Measurements from ENCODE around the gene PDZRN4.

The PDZRN4 gene

DNA sequence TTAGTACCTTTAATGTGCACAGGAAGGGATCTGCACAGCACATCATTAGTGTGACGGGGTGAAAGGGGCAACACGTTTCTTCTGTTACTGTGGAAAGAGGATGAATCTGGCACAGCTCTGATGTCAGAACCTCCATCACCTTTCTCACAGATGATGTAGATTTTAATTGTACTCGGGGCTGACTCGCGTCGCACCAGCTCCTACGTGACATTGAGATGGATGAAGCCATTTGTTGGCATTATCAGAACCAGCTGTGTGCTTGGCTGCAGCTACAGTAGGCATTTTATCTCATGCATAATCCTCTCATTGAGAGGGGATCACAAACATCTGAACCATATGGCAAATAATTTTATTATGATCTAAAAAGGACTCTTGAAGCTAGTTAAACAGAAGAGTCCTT lies 173.6 kb downstream of the PDZRN4 start:
- H2AFZ ChIP-seq (ENCODE audit: low read depth, low read length, severe bottlenecking): no peak overlapping the region
- H3K9me3 ChIP-seq (ENCODE audit: insufficient read depth, low read length): no peaks in the 10 kb centered on the region
- no peaks in the 10 kb centered on the region for H3K79me2 ChIP-seq (ENCODE audit: insufficient read depth, low read length)
- H3K4me3 ChIP-seq (ENCODE audit: insufficient read depth, low read length, poor library complexity, severe bottlenecking): no peak overlapping the region
- H3K9ac ChIP-seq (ENCODE audit: low read length): no peak overlapping the region
- no peaks in the 10 kb centered on the region for H4K20me1 ChIP-seq (ENCODE audit: low read depth, low read length)
- no peak for TF ChIP-seq EZH2phosphoT487 (conservative IDR thresholded peaks at IDR 0.05; ENCODE audit: low read length)
- TF ChIP-seq, protein P1, sequence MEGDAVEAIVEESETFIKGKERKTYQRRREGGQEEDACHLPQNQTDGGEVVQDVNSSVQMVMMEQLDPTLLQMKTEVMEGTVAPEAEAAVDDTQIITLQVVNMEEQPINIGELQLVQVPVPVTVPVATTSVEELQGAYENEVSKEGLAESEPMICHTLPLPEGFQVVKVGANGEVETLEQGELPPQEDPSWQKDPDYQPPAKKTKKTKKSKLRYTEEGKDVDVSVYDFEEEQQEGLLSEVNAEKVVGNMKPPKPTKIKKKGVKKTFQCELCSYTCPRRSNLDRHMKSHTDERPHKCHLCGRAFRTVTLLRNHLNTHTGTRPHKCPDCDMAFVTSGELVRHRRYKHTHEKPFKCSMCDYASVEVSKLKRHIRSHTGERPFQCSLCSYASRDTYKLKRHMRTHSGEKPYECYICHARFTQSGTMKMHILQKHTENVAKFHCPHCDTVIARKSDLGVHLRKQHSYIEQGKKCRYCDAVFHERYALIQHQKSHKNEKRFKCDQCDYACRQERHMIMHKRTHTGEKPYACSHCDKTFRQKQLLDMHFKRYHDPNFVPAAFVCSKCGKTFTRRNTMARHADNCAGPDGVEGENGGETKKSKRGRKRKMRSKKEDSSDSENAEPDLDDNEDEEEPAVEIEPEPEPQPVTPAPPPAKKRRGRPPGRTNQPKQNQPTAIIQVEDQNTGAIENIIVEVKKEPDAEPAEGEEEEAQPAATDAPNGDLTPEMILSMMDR (IDR thresholded peaks at IDR 0.05; ENCODE audit: insufficient read depth, low read length, poor library complexity, severe bottlenecking): no peak
- H3K36me3 ChIP-seq (ENCODE audit: low read length): no peaks in the 10 kb centered on the region
- no peaks in the 10 kb centered on the region for H3K9me2 ChIP-seq (replicated peaks; ENCODE audit: insufficient read depth, low read length)
- H3K27ac ChIP-seq (ENCODE audit: low read depth, low read length): no peak overlapping the region
- H3F3A ChIP-seq (ENCODE audit: insufficient read depth): no peaks in the 10 kb centered on the region
- no peak overlapping the region for H3K4me2 ChIP-seq (ENCODE audit: low read depth, low read length, poor library complexity, severe bottlenecking)
- no peaks in the 10 kb centered on the region for H3K27me3 ChIP-seq (ENCODE audit: low read length)

- no peak for TF ChIP-seq EZH2phosphoT487 (conservative IDR thresholded peaks at IDR 0.05; ENCODE audit: low read length)
- TF ChIP-seq, protein P1 (IDR thresholded peaks at IDR 0.05; ENCODE audit: insufficient read depth, low read length, poor library complexity, severe bottlenecking): no peak
- Histone ChIP-seq H3K9ac (ENCODE audit: low read length) (no peak overlapping the region), H4K20me1 (ENCODE audit: low read depth, low read length) (no peaks in the 10 kb centered on the region), H3K79me2 (ENCODE audit: insufficient read depth, low read length) (no peaks in the 10 kb centered on the region), H3K9me2 (replicated peaks; ENCODE audit: insufficient read depth, low read length) (no peaks in the 10 kb centered on the region), H3K4me3 (ENCODE audit: insufficient read depth, low read length, poor library complexity, severe bottlenecking) (no peak overlapping the region), H2AFZ (ENCODE audit: low read depth, low read length, severe bottlenecking) (no peak overlapping the region), H3K27me3 (ENCODE audit: low read length) (no peaks in the 10 kb centered on the region), H3K27ac (ENCODE audit: low read depth, low read length) (no peak overlapping the region), H3F3A (ENCODE audit: insufficient read depth) (no peaks in the 10 kb centered on the region), H3K36me3 (ENCODE audit: low read length) (no peaks in the 10 kb centered on the region), H3K4me2 (ENCODE audit: low read depth, low read length, poor library complexity, severe bottlenecking) (no peak overlapping the region), H3K9me3 (ENCODE audit: insufficient read depth, low read length) (no peaks in the 10 kb centered on the region)
These were observed 174.4 kb downstream of the PDZRN4 start for GRCh38 chr12:41362510-41362909.

DNA sequence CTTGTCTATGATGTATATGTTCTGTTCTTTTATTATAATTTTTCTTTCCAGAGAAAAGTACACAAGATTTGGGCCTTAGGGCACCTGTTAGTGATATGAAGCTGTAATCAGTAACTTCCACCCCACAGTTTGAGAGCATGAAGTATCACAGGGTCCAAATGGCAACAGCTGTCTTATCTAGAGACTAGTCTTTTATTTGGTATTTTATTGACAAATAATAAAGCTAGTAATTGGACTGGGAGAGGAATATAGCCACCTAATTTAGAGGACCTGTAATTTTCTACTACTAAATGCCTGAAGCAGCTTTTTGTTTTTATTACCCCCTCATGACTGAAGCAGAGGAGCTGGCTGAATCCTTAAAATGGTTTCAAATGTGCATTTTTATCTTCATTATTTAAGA lies 174.8 kb downstream of the PDZRN4 start:
- H2AFZ ChIP-seq (ENCODE audit: low read depth, low read length, severe bottlenecking): no peak overlapping the region
- no peaks in the 10 kb centered on the region for H3K36me3 ChIP-seq (ENCODE audit: low read length)
- no peaks in the 10 kb centered on the region for H3K9me3 ChIP-seq (ENCODE audit: insufficient read depth, low read length)
- H3K4me2 ChIP-seq (ENCODE audit: low read depth, low read length, poor library complexity, severe bottlenecking): no peak overlapping the region
- no peak overlapping the region for H3K27ac ChIP-seq (ENCODE audit: low read depth, low read length)
- H3K9ac ChIP-seq (ENCODE audit: low read length): no peak overlapping the region
- no peaks in the 10 kb centered on the region for H3K27me3 ChIP-seq (ENCODE audit: low read length)
- H3F3A ChIP-seq (ENCODE audit: insufficient read depth): no peaks in the 10 kb centered on the region
- no peak overlapping the region for H3K4me3 ChIP-seq (ENCODE audit: insufficient read depth, low read length, poor library complexity, severe bottlenecking)
- no peaks in the 10 kb centered on the region for H3K79me2 ChIP-seq (ENCODE audit: insufficient read depth, low read length)
- no peaks in the 10 kb centered on the region for H4K20me1 ChIP-seq (ENCODE audit: low read depth, low read length)
- H3K9me2 ChIP-seq (replicated peaks; ENCODE audit: insufficient read depth, low read length): no peaks in the 10 kb centered on the region
- TF ChIP-seq EZH2phosphoT487 (conservative IDR thresholded peaks at IDR 0.05; ENCODE audit: low read length): no peak
- TF ChIP-seq, protein P1 (IDR thresholded peaks at IDR 0.05; ENCODE audit: insufficient read depth, low read length, poor library complexity, severe bottlenecking): no peak
